Measurements from ENCODE around the gene GALNT2.

GALNT2 gene

DNA sequence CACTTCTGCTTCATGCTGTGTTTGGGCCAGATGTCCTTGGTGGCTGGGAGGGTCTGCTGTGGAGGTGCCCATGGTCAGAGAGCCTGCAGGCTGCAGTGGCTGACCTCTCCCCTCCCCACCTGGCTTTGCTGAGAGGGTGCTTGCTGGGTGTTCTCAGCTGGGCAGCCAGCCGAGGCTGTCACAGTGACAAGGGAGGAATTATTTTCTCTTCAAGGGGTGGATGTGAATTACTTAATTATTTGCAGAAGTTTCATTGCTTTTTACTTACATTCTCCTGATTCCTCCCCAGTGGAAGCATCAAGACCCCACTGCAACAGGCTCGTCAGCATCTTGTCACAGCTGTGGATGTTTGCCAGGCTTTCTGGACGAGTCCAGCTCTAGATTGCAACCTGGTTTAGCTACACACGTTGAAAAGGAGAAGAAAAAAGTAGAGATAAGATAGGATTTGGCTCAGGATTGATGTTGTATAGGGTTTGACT lies 70.3 kb downstream of the GALNT2 start:
- no peak overlapping the region for H3K27ac ChIP-seq (ENCODE audit: low read depth, low read length)
- peaks cover 9% of the 10 kb centered on the region for H3K79me2 ChIP-seq (ENCODE audit: control insufficient read depth, insufficient read depth, low read length, poor library complexity)
- H4K8ac ChIP-seq (ENCODE audit: low read depth, low read length): no peak overlapping the region
- no peak for DNase-seq
- H3K23ac ChIP-seq (ENCODE audit: low read length): no peak overlapping the region
- no peak overlapping the region for H3K9ac ChIP-seq (ENCODE audit: low read length)
- no CpG with 5 or more reads among the region's 4 CpGs for WGBS (ENCODE audit: extremely low coverage, insufficient coverage, insufficient read length)
- H4K91ac ChIP-seq (ENCODE audit: low read depth, low read length): no peak overlapping the region
- no peak overlapping the region for H2AFZ ChIP-seq (ENCODE audit: insufficient read depth, low read length, poor library complexity)
- no peak overlapping the region for H2BK5ac ChIP-seq (ENCODE audit: low read depth, low read length, poor library complexity)
- H3K4me2 ChIP-seq (ENCODE audit: low read length): no peak overlapping the region
- no peak overlapping the region for H2BK12ac ChIP-seq (ENCODE audit: low read length)
- H3K36me3 ChIP-seq (ENCODE audit: control insufficient read depth in 1 of 2, insufficient read depth in 2 of 2, low read length in 2 of 2): peaks cover 0 to 7% of the 10 kb centered on the region in 2 experiments
- H4K12ac ChIP-seq (ENCODE audit: low read depth, low read length): no peak overlapping the region
- peaks cover 2% of the 10 kb centered on the region for H3K9me3 ChIP-seq (ENCODE audit: insufficient read depth, low read depth, low read length)
- peaks cover 5% of the 10 kb centered on the region for H3K79me1 ChIP-seq (ENCODE audit: low read length)
- H3K4me3 ChIP-seq (ENCODE audit: low read depth, low read length): no peak overlapping the region
- H3K4ac ChIP-seq (ENCODE audit: low read depth, low read length): no peak overlapping the region
- H3K14ac ChIP-seq (ENCODE audit: low read length): no peak overlapping the region
- H2BK120ac ChIP-seq (ENCODE audit: insufficient read depth, low read length, poor library complexity): no peak overlapping the region
- no peak overlapping the region for H2AK5ac ChIP-seq (ENCODE audit: low read length)
- peaks cover 18 to 20% of the 10 kb centered on the region in 2 experiments for H3K4me1 ChIP-seq (ENCODE audit: control insufficient read depth in 1 of 2, insufficient read depth in 2 of 2, low read length in 2 of 2)
- H3K27me3 ChIP-seq (ENCODE audit: insufficient read depth, low read length): no peaks in the 10 kb centered on the region
- H3K18ac ChIP-seq (ENCODE audit: low read length): no peak overlapping the region

DNA sequence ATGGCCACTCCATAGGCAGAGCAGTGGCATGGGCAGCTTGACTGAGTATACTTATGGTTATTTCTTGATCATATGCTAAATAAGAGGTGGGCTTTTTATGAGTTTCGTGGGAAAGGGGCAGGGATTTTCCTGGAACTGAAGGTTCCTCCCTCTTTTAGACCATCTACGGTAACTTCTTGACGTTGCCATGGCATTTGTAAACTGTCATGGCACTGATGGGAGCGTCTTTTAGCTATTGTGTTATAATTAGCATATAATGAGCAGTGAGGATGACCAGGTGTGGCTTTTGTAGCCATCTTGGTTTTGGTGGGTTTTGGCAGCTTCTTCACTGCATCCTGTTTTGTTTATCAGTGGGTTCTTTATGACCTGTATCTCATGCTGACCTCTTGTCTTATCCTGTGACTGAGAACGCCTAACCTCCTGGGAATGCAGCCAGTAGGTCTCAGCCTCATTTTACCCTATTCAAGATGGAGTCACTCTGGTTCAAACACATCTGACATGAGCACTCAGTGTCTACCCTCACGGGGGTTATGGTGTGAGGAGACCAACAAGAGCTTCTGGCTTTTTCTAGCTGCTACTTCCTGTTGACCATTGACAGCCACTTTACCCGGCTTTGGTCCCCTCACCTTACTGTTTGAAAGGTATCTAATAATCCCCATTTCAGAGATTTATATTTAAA lies 71.7 kb downstream of the GALNT2 start:
- peaks cover 9% of the 10 kb centered on the region for H3K79me2 ChIP-seq (ENCODE audit: control insufficient read depth, insufficient read depth, low read length, poor library complexity)
- no peak overlapping the region for H2BK12ac ChIP-seq (ENCODE audit: low read length)
- H3K4me2 ChIP-seq (ENCODE audit: low read length): no peak overlapping the region
- no peak overlapping the region for H2BK5ac ChIP-seq (ENCODE audit: low read depth, low read length, poor library complexity)
- DNase-seq: no peak
- no peak overlapping the region for H3K4me3 ChIP-seq (ENCODE audit: low read depth, low read length)
- H4K91ac ChIP-seq (ENCODE audit: low read depth, low read length): no peak overlapping the region
- H2BK120ac ChIP-seq (ENCODE audit: insufficient read depth, low read length, poor library complexity): peak overlapping the region; percentile 7
- H3K36me3 ChIP-seq (ENCODE audit: control insufficient read depth in 1 of 2, insufficient read depth in 2 of 2, low read length in 2 of 2): peaks cover 0 to 7% of the 10 kb centered on the region in 2 experiments
- H2AK5ac ChIP-seq (ENCODE audit: low read length): no peak overlapping the region
- peaks cover 18 to 20% of the 10 kb centered on the region in 2 experiments for H3K4me1 ChIP-seq (ENCODE audit: control insufficient read depth in 1 of 2, insufficient read depth in 2 of 2, low read length in 2 of 2)
- no peak overlapping the region for H3K23ac ChIP-seq (ENCODE audit: low read length)
- H3K18ac ChIP-seq (ENCODE audit: low read length): no peak overlapping the region
- H4K8ac ChIP-seq (ENCODE audit: low read depth, low read length): no peak overlapping the region
- no peak overlapping the region for H3K4ac ChIP-seq (ENCODE audit: low read depth, low read length)
- H4K12ac ChIP-seq (ENCODE audit: low read depth, low read length): no peak overlapping the region
- WGBS (ENCODE audit: extremely low coverage, insufficient coverage, insufficient read length): no CpG with 5 or more reads among the region's 7 CpGs
- H3K9me3 ChIP-seq (ENCODE audit: insufficient read depth, low read depth, low read length): peaks cover 2% of the 10 kb centered on the region
- no peak overlapping the region for H3K27ac ChIP-seq (ENCODE audit: low read depth, low read length)
- peaks cover 5% of the 10 kb centered on the region for H3K79me1 ChIP-seq (ENCODE audit: low read length)
- H3K9ac ChIP-seq (ENCODE audit: low read length): no peak overlapping the region
- H2AFZ ChIP-seq (ENCODE audit: insufficient read depth, low read length, poor library complexity): no peak overlapping the region
- no peaks in the 10 kb centered on the region for H3K27me3 ChIP-seq (ENCODE audit: insufficient read depth, low read length)
- no peak overlapping the region for H3K14ac ChIP-seq (ENCODE audit: low read length)

DNA sequence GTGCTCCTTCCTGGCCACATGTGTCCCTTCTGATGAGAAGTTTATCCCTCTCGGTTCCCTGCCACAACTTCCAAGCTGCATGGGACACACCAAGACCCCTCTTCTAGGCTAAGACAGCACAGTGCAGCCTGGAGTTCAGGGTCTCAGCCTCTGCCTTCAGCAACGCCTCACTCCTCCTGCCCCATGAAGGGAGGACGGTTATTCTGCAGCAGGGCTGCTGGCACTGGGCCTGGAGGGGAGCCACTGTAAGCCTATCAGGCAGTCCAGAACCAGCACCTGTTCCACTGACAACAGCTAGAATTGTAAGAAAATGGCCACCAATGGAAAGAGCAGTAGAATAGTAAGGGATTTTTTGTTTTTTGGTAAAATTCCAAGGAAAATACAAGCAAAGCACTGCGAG lies 72.3 kb downstream of the GALNT2 start:
- Histone ChIP-seq H2BK120ac (ENCODE audit: insufficient read depth, low read length, poor library complexity) (no peak overlapping the region), H3K79me2 (ENCODE audit: control insufficient read depth, insufficient read depth, low read length, poor library complexity) (peaks cover 9% of the 10 kb centered on the region), H3K9me3 (ENCODE audit: insufficient read depth, low read depth, low read length) (peaks cover 2% of the 10 kb centered on the region), H3K36me3 (ENCODE audit: control insufficient read depth in 1 of 2, insufficient read depth in 2 of 2, low read length in 2 of 2) (peaks cover 0 to 7% of the 10 kb centered on the region in 2 experiments), H3K27ac (ENCODE audit: low read depth, low read length) (peak overlapping the region; percentile 20), H3K14ac (ENCODE audit: low read length) (peak overlapping the region; percentile 41), H2BK5ac (ENCODE audit: low read depth, low read length, poor library complexity) (no peak overlapping the region), H3K4me2 (ENCODE audit: low read length) (no peak overlapping the region), H4K91ac (ENCODE audit: low read depth, low read length) (no peak overlapping the region), H2AFZ (ENCODE audit: insufficient read depth, low read length, poor library complexity) (no peak overlapping the region), H3K4me1 (ENCODE audit: control insufficient read depth in 1 of 2, insufficient read depth in 2 of 2, low read length in 2 of 2) (peaks cover 18% of the 10 kb centered on the region in 2 experiments), H3K4ac (ENCODE audit: low read depth, low read length) (no peak overlapping the region), H3K23ac (ENCODE audit: low read length) (peak overlapping the region; percentile 71), H3K4me3 (ENCODE audit: low read depth, low read length) (no peak overlapping the region), H2BK12ac (ENCODE audit: low read length) (no peak overlapping the region), H4K8ac (ENCODE audit: low read depth, low read length) (no peak overlapping the region), H3K18ac (ENCODE audit: low read length) (peak overlapping the region; percentile 0), H3K9ac (ENCODE audit: low read length) (no peak overlapping the region), H2AK5ac (ENCODE audit: low read length) (no peak overlapping the region), H4K12ac (ENCODE audit: low read depth, low read length) (no peak overlapping the region), H3K79me1 (ENCODE audit: low read length) (peaks cover 5% of the 10 kb centered on the region), H3K27me3 (ENCODE audit: insufficient read depth, low read length) (no peaks in the 10 kb centered on the region)
- no CpG with 5 or more reads among the region's 4 CpGs for WGBS (ENCODE audit: extremely low coverage, insufficient coverage, insufficient read length)
- DNase-seq: no peak

DNA sequence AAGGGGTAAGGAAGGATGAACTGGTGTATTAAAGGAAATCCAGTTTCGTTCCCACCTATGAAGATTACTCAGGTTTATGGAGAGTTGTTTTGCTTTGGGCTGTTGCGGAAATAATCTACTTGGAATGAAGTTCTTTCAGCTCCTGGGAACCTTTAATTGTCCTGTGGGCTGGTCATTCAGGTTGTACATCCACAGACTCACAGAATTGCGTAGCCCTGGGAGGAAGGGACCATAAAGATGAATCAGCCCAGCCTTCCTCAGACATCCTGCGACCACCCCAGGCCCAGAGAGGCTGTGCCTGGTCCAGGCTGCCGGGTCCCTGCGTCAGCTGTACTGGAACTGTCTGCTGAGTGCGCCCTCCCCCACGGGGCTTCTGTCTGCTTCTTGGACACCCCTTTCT lies 72.7 kb downstream of the GALNT2 start:
- peak overlapping the region; percentile 79 for H3K14ac ChIP-seq (ENCODE audit: low read length)
- H2BK12ac ChIP-seq (ENCODE audit: low read length): peak overlapping the region; percentile 63
- peaks cover 15 to 16% of the 10 kb centered on the region in 2 experiments for H3K4me1 ChIP-seq (ENCODE audit: control insufficient read depth in 1 of 2, insufficient read depth in 2 of 2, low read length in 2 of 2)
- H3K79me1 ChIP-seq (ENCODE audit: low read length): peaks cover 5% of the 10 kb centered on the region
- no peak overlapping the region for H4K12ac ChIP-seq (ENCODE audit: low read depth, low read length)
- H3K79me2 ChIP-seq (ENCODE audit: control insufficient read depth, insufficient read depth, low read length, poor library complexity): peaks cover 6% of the 10 kb centered on the region
- H3K4me3 ChIP-seq (ENCODE audit: low read depth, low read length): no peak overlapping the region
- H3K36me3 ChIP-seq (ENCODE audit: control insufficient read depth in 1 of 2, insufficient read depth in 2 of 2, low read length in 2 of 2): peaks cover 0 to 7% of the 10 kb centered on the region in 2 experiments
- no peak overlapping the region for H3K9ac ChIP-seq (ENCODE audit: low read length)
- peak overlapping the region; percentile 80 for H3K4ac ChIP-seq (ENCODE audit: low read depth, low read length)
- no peaks in the 10 kb centered on the region for H3K27me3 ChIP-seq (ENCODE audit: insufficient read depth, low read length)
- H2BK120ac ChIP-seq (ENCODE audit: insufficient read depth, low read length, poor library complexity): peak overlapping the region; percentile 66
- peak overlapping the region; percentile 76 for H2AK5ac ChIP-seq (ENCODE audit: low read length)
- WGBS (ENCODE audit: extremely low coverage, insufficient coverage, insufficient read length): no CpG with 5 or more reads among the region's 8 CpGs
- peak overlapping the region; percentile 79 for H4K8ac ChIP-seq (ENCODE audit: low read depth, low read length)
- peak overlapping the region; percentile 38 for H3K27ac ChIP-seq (ENCODE audit: low read depth, low read length)
- H4K91ac ChIP-seq (ENCODE audit: low read depth, low read length): peak overlapping the region; percentile 79
- no peak overlapping the region for H3K23ac ChIP-seq (ENCODE audit: low read length)
- H3K4me2 ChIP-seq (ENCODE audit: low read length): no peak overlapping the region
- H3K18ac ChIP-seq (ENCODE audit: low read length): peak overlapping the region; percentile 94
- DNase-seq: peak; percentile 77 to 82
- H3K9me3 ChIP-seq (ENCODE audit: insufficient read depth, low read depth, low read length): peaks cover 2% of the 10 kb centered on the region
- H2BK5ac ChIP-seq (ENCODE audit: low read depth, low read length, poor library complexity): peak overlapping the region; percentile 70
- no peak overlapping the region for H2AFZ ChIP-seq (ENCODE audit: insufficient read depth, low read length, poor library complexity)

Data from trophoblast cell (in vitro differentiated cells and primary cell).